Measurements from ENCODE around the gene SGK1. TPM values are rescaled to one million over a fixed set of nuclear protein-coding genes. Genes with fewer than 3 reads are reported as not detected.
"Not testable (repeated sequence)": the region's sequence is repeated elsewhere in the genome, so short reads cannot be mapped to it uniquely, and the experiment has no call there.

SGK1 gene
- total RNA-seq, 4 donors from 2014 or later, result 46.2 to 1,239 (median 876) TPM

GRCh38 chr6:134281388-134281787 lies 36.5 kb downstream of the SGK1 start:
- intact Hi-C loops (cut with DNase I; ENCODE audit: low total_unique reads) (no loop called here), in situ Hi-C loops (cut with MboI; ENCODE audit: low pct_ligation_motif_present in 1 of 4, low pct_unique_long_range_greater_than_20kb in 1 of 4, low sequenced_read_pairs in 3 of 4) (no loop called here)
- Histone ChIP-seq H3K27ac (no peak overlapping the region), H3K4me3 (no peak overlapping the region), H3K9me3 (no peaks in the 10 kb centered on the region), H3K27me3 (no peaks in the 10 kb centered on the region), H3K4me1 (no peaks in the 10 kb centered on the region), H3K36me3 (no peaks in the 10 kb centered on the region)
- TF ChIP-seq POLR2AphosphoS5 (IDR thresholded peaks at IDR 0.05) (no peak), POLR2A (IDR thresholded peaks at IDR 0.05) (no peak), EP300 (IDR thresholded peaks at IDR 0.05; ENCODE audit: low read depth) (no peak)
- TF ChIP-seq, protein P1, sequence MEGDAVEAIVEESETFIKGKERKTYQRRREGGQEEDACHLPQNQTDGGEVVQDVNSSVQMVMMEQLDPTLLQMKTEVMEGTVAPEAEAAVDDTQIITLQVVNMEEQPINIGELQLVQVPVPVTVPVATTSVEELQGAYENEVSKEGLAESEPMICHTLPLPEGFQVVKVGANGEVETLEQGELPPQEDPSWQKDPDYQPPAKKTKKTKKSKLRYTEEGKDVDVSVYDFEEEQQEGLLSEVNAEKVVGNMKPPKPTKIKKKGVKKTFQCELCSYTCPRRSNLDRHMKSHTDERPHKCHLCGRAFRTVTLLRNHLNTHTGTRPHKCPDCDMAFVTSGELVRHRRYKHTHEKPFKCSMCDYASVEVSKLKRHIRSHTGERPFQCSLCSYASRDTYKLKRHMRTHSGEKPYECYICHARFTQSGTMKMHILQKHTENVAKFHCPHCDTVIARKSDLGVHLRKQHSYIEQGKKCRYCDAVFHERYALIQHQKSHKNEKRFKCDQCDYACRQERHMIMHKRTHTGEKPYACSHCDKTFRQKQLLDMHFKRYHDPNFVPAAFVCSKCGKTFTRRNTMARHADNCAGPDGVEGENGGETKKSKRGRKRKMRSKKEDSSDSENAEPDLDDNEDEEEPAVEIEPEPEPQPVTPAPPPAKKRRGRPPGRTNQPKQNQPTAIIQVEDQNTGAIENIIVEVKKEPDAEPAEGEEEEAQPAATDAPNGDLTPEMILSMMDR (IDR thresholded peaks at IDR 0.05), result no peak
- 80 to 97% methylated on average over 1 to 6 of the region's 6 CpGs for WGBS, 2 donors (ENCODE audit: low coverage in 1 of 2)
- DNase-seq, result no peak

GRCh38 chr6:134278000-134278399 lies 39.9 kb downstream of the SGK1 start:
- H3K36me3 ChIP-seq, result no peaks in the 10 kb centered on the region
- in situ Hi-C loops (cut with MboI; ENCODE audit: low pct_ligation_motif_present in 1 of 4, low pct_unique_long_range_greater_than_20kb in 1 of 4, low sequenced_read_pairs in 3 of 4), result no loop called here
- intact Hi-C loops (cut with DNase I; ENCODE audit: low total_unique reads), result no loop called here
- 83 to 91% methylated on average over 6 of the region's 6 CpGs for WGBS, 2 donors (ENCODE audit: low coverage in 1 of 2)
- H3K27me3 ChIP-seq, result no peaks in the 10 kb centered on the region
- no peak for DNase-seq
- TF ChIP-seq EP300 (IDR thresholded peaks at IDR 0.05; ENCODE audit: low read depth) (no peak), POLR2AphosphoS5 (IDR thresholded peaks at IDR 0.05) (no peak), POLR2A (IDR thresholded peaks at IDR 0.05) (no peak)
- TF ChIP-seq, protein P1 (IDR thresholded peaks at IDR 0.05), result no peak
- H3K9me3 ChIP-seq, result no peaks in the 10 kb centered on the region
- no peak overlapping the region for H3K4me3 ChIP-seq
- no peaks in the 10 kb centered on the region for H3K4me1 ChIP-seq
- H3K27ac ChIP-seq, result no peak overlapping the region

DNA sequence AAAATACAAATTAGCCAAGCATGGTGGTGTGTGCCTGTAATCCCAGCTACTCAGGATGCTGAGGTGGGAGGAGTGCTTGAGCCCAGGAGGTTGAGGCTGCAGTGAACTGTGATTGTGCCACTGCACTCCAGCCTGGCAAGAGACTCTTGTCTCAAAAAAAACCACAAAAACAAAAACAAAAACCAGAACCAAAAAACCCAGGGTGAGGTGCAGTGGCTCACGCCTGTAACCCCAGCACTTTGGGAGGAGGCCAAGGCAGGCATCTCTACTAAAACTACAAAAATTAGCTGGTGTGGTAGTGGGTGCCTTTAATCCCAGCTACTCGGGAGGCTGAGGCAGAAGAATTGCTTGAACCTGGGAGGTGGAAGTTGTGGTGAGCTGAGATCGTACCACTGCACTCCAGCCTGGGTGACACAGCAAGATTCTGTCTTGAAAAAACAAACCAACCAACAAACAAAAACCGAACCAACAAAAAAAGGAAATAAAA lies 41.0 kb downstream of the SGK1 start:
- H3K9me3 ChIP-seq; in situ Hi-C loops (cut with MboI; ENCODE audit: low pct_ligation_motif_present in 1 of 4, low pct_unique_long_range_greater_than_20kb in 1 of 4, low sequenced_read_pairs in 3 of 4); H3K4me3 ChIP-seq; intact Hi-C loops (cut with DNase I; ENCODE audit: low total_unique reads); DNase-seq; H3K27ac ChIP-seq; H3K27me3 ChIP-seq; H3K4me1 ChIP-seq; H3K36me3 ChIP-seq: not testable (repeated sequence)
- WGBS, 2 donors (ENCODE audit: low coverage in 1 of 2), result 61% methylated on average over 4 of the region's 4 CpGs

GRCh38 chr6:134272374-134272773 lies 45.5 kb downstream of the SGK1 start:
- no peaks in the 10 kb centered on the region for H3K9me3 ChIP-seq
- no peak for DNase-seq
- H3K36me3 ChIP-seq, result no peaks in the 10 kb centered on the region
- H3K27ac ChIP-seq, result no peak overlapping the region
- in situ Hi-C loops (cut with MboI; ENCODE audit: low pct_ligation_motif_present in 1 of 4, low pct_unique_long_range_greater_than_20kb in 1 of 4, low sequenced_read_pairs in 3 of 4), result no loop called here
- no peak overlapping the region for H3K4me3 ChIP-seq
- 67 to 80% methylated on average over 1 to 5 of the region's 5 CpGs for WGBS, 2 donors (ENCODE audit: low coverage in 1 of 2)
- no peak for TF ChIP-seq EP300 (IDR thresholded peaks at IDR 0.05; ENCODE audit: low read depth)
- TF ChIP-seq, protein P1 (IDR thresholded peaks at IDR 0.05), result no peak
- no peak for TF ChIP-seq POLR2A (IDR thresholded peaks at IDR 0.05)
- TF ChIP-seq POLR2AphosphoS5 (IDR thresholded peaks at IDR 0.05), result no peak
- H3K27me3 ChIP-seq, result no peaks in the 10 kb centered on the region
- peaks cover 0 to 2% (median 0%) of the 10 kb centered on the region in 4 donors for H3K4me1 ChIP-seq
- intact Hi-C loops (cut with DNase I; ENCODE audit: low total_unique reads), result no loop called here

DNA sequence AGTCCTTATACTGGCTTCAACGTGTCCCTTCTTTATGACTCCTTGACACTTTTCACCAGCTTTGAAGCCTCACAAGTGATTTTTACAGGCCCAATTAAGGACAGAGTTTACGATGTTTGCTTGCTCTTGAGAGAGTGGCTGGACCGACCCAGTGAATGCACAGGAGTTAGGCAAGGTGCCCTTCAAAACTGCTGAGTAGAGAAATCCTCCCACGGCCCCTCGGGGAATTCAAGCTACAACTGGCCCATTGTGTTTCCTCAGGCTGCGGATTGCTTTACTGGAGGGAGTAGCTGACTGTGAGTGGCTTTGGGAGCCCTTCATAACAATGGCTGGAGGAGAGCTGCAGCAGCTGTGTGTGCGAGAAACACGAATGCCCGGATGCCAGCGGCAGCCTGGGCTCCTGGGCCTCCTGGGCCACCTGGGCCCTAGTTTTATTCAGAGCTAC lies 50.0 kb downstream of the SGK1 start:
- H3K9me3 ChIP-seq, result no peaks in the 10 kb centered on the region
- TF ChIP-seq POLR2A (IDR thresholded peaks at IDR 0.05) (no peak), EP300 (IDR thresholded peaks at IDR 0.05; ENCODE audit: low read depth) (no peak), POLR2AphosphoS5 (IDR thresholded peaks at IDR 0.05) (no peak)
- TF ChIP-seq, protein P1 (IDR thresholded peaks at IDR 0.05), result no peak
- no peaks in the 10 kb centered on the region for H3K36me3 ChIP-seq
- no peak overlapping the region for H3K4me3 ChIP-seq
- H3K4me1 ChIP-seq, result peaks cover 0 to 4% (median 0%) of the 10 kb centered on the region in 4 donors
- in situ Hi-C loops (cut with MboI; ENCODE audit: low pct_ligation_motif_present in 1 of 4, low pct_unique_long_range_greater_than_20kb in 1 of 4, low sequenced_read_pairs in 3 of 4) (no loop called here), intact Hi-C loops (cut with DNase I; ENCODE audit: low total_unique reads) (no loop called here)
- peak; percentile 39 for DNase-seq
- H3K27me3 ChIP-seq, result no peaks in the 10 kb centered on the region
- no peak overlapping the region for H3K27ac ChIP-seq
- 55 to 67% methylated on average over 10 of the region's 10 CpGs for WGBS, 2 donors (ENCODE audit: low coverage in 1 of 2)
